Neutrophil (primary cell): ENCODE measurements around the gene TSHR.

Experiments
- H3K27ac ChIP-seq: fragments of 200-600 bp; sonication (generic); 2 replicates; pipeline ENCODE4 v1.5.1; 2016; ENCODE audit warnings: mild to moderate bottlenecking, moderate library complexity
- H3K27me3 ChIP-seq: fragments of 200-600 bp; sonication (generic); 2 replicates; pipeline ENCODE4 v1.6.0; 2016; ENCODE audit warnings: mild to moderate bottlenecking
- H3K36me3 ChIP-seq: fragments of 200-600 bp; sonication (generic); 2 replicates; pipeline ENCODE4 v1.5.1; 2017
- H3K4me1 ChIP-seq, 2 experiments: fragments of 200-600 bp in 1 of 2; sonication (generic) in 1 of 2; 1 replicate in 1 of 2; 2 replicates in 1 of 2; pipeline versions ENCODE4 v1.5.1 to v1.6.1; 2013 to 2016; ENCODE audit warnings: low read depth in 1 of 2, low read length in 1 of 2, mild to moderate bottlenecking in 1 of 2, moderate library complexity in 1 of 2; ENCODE audit not compliant: control insufficient read depth in 1 of 2, insufficient read depth in 1 of 2
- H3K4me3 ChIP-seq, 2 experiments: fragments of 200-600 bp in 1 of 2; sonication (generic) in 1 of 2; 1 replicate in 1 of 2; 2 replicates in 1 of 2; pipeline ENCODE4 v1.5.1; 2013 to 2016; ENCODE audit warnings: low read depth in 1 of 2, low read length in 1 of 2, mild to moderate bottlenecking in 1 of 2, moderate library complexity in 1 of 2
- H3K9me3 ChIP-seq: fragments of 200-600 bp; sonication (generic); 2 replicates; pipeline ENCODE4 v1.5.1; 2016
- TF ChIP-seq, protein P1 (sequence below): fragments of 200-600 bp; sonication (generic); IDR thresholded peaks from 2 replicates; pipeline ENCODE4 v1.5.1; 2016; ENCODE audit warnings: antibody characterized with exemption

Gene TSHR

DNA sequence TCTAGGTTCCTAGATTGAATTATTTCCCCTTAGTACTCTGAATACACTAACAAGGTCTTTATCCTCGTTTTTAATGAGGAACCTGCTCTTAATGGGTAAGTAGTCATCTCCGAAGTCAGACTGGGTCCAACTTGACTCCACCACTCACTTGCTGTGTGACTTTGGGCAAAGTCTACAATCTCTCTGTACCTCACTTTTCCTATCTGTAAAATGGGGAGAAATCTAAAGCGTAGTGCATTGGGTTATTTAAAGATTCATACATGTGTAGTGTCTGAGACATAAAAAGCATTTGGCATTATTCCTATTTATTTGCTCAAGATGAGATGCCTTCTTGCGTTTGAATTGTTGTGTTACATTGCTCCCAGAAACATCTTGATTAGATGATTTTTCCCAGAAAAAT lies 213.8 kb downstream of the TSHR start:
- Histone ChIP-seq H3K4me1 (peaks cover 53% of the 10 kb centered on the region in 2 experiments), H3K27me3 (no peaks in the 10 kb centered on the region), H3K9me3 (no peaks in the 10 kb centered on the region), H3K4me3 (peak overlapping the region; percentile 66 to 77), H3K27ac (peak overlapping the region; percentile 91), H3K36me3 (no peaks in the 10 kb centered on the region)
- TF ChIP-seq, protein P1, sequence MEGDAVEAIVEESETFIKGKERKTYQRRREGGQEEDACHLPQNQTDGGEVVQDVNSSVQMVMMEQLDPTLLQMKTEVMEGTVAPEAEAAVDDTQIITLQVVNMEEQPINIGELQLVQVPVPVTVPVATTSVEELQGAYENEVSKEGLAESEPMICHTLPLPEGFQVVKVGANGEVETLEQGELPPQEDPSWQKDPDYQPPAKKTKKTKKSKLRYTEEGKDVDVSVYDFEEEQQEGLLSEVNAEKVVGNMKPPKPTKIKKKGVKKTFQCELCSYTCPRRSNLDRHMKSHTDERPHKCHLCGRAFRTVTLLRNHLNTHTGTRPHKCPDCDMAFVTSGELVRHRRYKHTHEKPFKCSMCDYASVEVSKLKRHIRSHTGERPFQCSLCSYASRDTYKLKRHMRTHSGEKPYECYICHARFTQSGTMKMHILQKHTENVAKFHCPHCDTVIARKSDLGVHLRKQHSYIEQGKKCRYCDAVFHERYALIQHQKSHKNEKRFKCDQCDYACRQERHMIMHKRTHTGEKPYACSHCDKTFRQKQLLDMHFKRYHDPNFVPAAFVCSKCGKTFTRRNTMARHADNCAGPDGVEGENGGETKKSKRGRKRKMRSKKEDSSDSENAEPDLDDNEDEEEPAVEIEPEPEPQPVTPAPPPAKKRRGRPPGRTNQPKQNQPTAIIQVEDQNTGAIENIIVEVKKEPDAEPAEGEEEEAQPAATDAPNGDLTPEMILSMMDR, result no peak

DNA sequence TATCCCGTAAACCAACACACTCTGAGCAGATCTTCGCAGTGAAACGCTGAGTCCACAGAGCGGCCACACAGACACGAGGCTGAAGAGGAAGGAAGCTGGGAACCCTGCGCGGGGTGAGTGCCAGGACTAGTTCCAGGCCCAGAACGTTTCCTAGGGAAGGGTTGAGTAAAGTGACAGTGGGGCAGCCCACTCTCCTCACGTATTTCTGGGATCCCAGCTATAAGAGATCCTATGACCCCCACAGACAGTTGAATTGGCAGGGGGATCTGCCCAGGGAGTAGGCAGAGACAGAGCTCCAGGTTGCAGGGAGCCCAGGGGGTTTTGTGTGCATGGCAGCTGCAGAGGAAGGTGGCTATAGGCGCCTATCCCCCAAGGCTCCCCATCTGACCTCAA lies 214.3 kb downstream of the TSHR start:
- Histone ChIP-seq H3K27me3 (no peaks in the 10 kb centered on the region), H3K4me1 (peaks cover 48 to 49% of the 10 kb centered on the region in 2 experiments), H3K4me3 (peak overlapping the region; percentile 66 to 77), H3K9me3 (no peaks in the 10 kb centered on the region), H3K36me3 (no peaks in the 10 kb centered on the region), H3K27ac (peak overlapping the region; percentile 91)
- TF ChIP-seq, protein P1, result no peak

DNA sequence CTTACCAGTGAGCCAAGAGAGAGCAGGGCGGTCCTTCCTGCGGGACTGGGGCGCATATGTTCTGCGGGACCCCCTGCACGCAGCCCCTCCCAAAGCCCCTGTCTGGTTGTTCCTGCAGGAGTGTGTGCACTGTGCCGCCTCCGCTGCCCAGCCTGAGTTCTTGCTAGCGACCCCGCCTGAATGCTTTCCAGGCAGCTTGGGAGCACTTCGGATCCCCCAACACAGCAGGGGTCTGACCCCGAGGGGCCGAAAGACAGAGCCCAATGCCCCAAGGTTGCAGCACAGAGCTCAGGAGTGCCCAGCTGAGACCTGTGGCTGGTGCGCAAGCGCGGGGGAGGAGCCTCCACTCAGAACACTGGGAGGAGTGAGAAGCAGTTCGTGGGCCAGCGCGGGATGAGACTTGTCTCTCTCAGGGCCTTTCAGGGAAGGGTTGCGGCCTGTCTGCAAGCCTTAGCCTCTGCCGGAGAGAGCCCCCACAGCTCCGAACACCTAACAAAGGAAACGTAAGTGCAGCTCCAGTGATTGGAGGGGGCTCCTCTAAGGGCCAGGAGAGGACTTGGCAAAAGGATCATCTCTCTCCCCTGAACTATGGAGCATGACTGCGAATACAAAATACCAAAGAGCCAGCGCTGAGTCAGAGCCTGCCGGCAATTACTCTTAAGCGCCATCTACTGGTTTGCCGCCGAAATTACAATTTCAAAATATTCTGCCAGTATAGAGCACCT lies 214.8 kb downstream of the TSHR start:
- H3K27ac ChIP-seq, result peak overlapping the region; percentile 91
- peak overlapping the region; percentile 66 to 77 for H3K4me3 ChIP-seq
- TF ChIP-seq, protein P1, result peak; percentile 78
- no peaks in the 10 kb centered on the region for H3K27me3 ChIP-seq
- peaks cover 44 to 46% of the 10 kb centered on the region in 2 experiments for H3K4me1 ChIP-seq
- no peaks in the 10 kb centered on the region for H3K9me3 ChIP-seq
- H3K36me3 ChIP-seq, result no peaks in the 10 kb centered on the region

DNA sequence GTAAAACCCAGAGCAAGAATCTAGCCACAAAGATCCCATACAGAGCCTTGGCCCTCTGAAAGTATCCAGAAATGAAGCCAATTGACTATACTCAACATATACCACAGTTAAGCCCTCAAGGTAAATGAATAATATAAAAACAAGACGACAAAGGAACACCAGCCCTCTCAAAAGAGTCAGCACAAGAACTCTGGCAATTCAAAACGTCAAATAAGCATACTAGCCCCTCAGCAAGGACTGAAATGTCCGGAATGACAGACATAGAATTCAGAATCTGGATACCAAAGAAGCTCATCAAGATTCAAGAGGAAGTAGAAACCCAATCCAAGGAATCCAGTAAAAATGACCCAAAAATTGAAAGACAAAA lies 215.4 kb downstream of the TSHR start:
- peak overlapping the region; percentile 91 for H3K27ac ChIP-seq
- TF ChIP-seq, protein P1, result peak; percentile 18
- peaks cover 44 to 46% of the 10 kb centered on the region in 2 experiments for H3K4me1 ChIP-seq
- peak overlapping the region; percentile 66 to 77 for H3K4me3 ChIP-seq
- no peaks in the 10 kb centered on the region for H3K36me3 ChIP-seq
- H3K9me3 ChIP-seq, result no peaks in the 10 kb centered on the region
- H3K27me3 ChIP-seq, result no peaks in the 10 kb centered on the region

DNA sequence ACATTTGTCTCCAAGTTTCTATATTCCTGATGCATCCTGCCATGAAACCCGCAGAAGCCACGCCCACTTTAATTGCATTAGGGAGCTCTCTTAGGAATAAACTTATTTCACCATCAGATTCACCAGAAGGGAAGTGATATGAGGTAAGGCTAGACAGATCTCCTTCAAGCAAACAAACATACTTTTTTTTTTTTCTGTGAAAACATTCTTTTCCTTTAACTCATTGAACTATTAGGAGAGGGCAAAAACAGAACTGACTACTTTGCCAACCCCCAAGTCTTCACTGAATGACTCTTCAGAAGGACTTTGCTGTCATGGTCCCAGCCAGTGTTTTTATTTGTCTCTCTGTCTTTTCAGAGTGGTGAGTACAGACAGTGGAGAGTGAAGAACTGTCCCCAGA lies 216.9 kb downstream of the TSHR start:
- TF ChIP-seq, protein P1, result no peak
- Histone ChIP-seq H3K36me3 (no peaks in the 10 kb centered on the region), H3K27ac (peak overlapping the region; percentile 17), H3K27me3 (no peaks in the 10 kb centered on the region), H3K9me3 (no peaks in the 10 kb centered on the region), H3K4me3 (no peak overlapping the region), H3K4me1 (peaks cover 59% of the 10 kb centered on the region in 2 experiments)
